ENCODE results near the gene HMG20B.
A peak's percentile ranks its signal among the peaks of the same experiment; 100 is the strongest.

HMG20B gene

DNA sequence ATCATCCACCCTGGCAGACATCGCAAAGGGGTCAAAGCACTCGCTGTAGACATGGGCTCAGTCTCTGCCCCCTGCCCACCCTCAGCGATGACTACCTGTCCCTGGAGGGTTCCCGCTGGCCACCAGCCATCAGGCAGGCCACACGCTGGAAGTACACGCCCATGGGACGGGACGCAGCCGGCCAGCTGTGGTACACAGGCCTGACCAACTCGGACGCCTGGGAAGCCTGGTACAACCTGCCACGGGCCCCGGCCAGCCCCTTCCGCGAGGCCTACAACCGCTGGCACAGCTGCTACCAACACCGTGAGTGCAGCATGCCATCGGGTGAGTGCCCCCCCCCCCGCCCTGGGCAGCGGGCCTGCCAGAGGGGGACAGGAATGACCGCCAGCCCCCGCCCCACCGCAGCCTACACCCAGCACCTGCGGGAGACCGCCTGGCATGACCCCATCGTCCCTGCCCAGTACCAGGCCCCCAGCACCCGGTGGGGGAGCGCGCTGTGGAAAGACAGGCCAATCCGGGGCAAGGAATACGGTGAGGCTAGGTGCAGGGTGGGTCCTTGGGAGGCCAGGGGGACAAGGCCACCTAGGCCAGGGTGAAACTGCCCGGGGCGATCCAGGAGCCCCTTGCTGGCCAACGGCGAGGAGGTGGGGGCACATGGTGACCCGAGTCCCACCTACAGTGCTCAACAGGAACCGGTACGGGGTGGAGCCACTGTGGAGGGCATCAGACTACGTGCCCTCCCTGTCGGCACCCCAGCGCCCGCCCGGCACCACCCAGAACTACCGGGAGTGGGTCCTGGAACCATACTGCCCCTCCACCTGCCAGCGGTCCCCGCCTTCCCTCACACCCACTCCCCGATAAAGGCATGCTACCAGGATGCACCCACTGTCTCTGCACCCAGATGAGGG, 29.3 kb upstream of the HMG20B start:
- TF ChIP-seq TCF12 (IDR thresholded peaks at IDR 0.05; ENCODE audit: low read depth) (no peak), EP300 (IDR thresholded peaks at IDR 0.05; ENCODE audit: borderline replicate concordance) (no peak), TEAD4 (IDR thresholded peaks at IDR 0.05) (no peak), ZBTB7A (IDR thresholded peaks at IDR 0.05; ENCODE audit: low read depth) (no peak), TAF1 (IDR thresholded peaks at IDR 0.05; ENCODE audit: low read depth) (no peak)
- TF ChIP-seq, protein P1, sequence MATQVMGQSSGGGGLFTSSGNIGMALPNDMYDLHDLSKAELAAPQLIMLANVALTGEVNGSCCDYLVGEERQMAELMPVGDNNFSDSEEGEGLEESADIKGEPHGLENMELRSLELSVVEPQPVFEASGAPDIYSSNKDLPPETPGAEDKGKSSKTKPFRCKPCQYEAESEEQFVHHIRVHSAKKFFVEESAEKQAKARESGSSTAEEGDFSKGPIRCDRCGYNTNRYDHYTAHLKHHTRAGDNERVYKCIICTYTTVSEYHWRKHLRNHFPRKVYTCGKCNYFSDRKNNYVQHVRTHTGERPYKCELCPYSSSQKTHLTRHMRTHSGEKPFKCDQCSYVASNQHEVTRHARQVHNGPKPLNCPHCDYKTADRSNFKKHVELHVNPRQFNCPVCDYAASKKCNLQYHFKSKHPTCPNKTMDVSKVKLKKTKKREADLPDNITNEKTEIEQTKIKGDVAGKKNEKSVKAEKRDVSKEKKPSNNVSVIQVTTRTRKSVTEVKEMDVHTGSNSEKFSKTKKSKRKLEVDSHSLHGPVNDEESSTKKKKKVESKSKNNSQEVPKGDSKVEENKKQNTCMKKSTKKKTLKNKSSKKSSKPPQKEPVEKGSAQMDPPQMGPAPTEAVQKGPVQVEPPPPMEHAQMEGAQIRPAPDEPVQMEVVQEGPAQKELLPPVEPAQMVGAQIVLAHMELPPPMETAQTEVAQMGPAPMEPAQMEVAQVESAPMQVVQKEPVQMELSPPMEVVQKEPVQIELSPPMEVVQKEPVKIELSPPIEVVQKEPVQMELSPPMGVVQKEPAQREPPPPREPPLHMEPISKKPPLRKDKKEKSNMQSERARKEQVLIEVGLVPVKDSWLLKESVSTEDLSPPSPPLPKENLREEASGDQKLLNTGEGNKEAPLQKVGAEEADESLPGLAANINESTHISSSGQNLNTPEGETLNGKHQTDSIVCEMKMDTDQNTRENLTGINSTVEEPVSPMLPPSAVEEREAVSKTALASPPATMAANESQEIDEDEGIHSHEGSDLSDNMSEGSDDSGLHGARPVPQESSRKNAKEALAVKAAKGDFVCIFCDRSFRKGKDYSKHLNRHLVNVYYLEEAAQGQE (IDR thresholded peaks at IDR 0.05; ENCODE audit: low read depth) = no peak

DNA sequence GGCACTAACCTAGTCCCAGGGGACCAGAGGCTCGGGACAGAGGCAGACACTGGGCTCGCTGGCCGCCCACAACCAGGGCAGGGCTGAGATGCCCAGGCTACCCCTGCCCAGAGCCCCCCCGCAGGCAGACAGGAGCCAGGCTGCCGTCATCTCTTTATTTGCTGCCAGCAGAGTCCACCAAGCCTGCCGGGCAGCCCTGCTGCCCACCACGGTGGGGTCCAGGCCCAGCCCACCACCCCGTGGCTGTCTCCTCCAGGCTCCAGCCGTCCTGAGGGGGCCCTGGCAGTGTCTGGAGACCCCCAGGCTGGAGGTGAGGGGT, 28.7 kb upstream of the HMG20B start:
- TF ChIP-seq TEAD4 (IDR thresholded peaks at IDR 0.05) = no peak
- no peak for TF ChIP-seq CREB1 (IDR thresholded peaks at IDR 0.05; ENCODE audit: low read depth)
- TF ChIP-seq EP300 (IDR thresholded peaks at IDR 0.05; ENCODE audit: borderline replicate concordance) = no peak
- TF ChIP-seq ZBTB7A (IDR thresholded peaks at IDR 0.05; ENCODE audit: low read depth) = no peak
- TF ChIP-seq TAF1 (IDR thresholded peaks at IDR 0.05; ENCODE audit: low read depth) = no peak
- TF ChIP-seq YY1 (IDR thresholded peaks at IDR 0.05; ENCODE audit: low read depth) = no peak
- TF ChIP-seq CEBPB (IDR thresholded peaks at IDR 0.05) = no peak
- TF ChIP-seq NFIC (IDR thresholded peaks at IDR 0.05) = no peak
- no peak for TF ChIP-seq RAD21 (IDR thresholded peaks at IDR 0.05; ENCODE audit: low read depth)
- TF ChIP-seq, protein P1 (IDR thresholded peaks at IDR 0.05; ENCODE audit: low read depth) = no peak
- TF ChIP-seq TCF12 (IDR thresholded peaks at IDR 0.05; ENCODE audit: low read depth) = no peak
- no peak for TF ChIP-seq EGR1 (IDR thresholded peaks at IDR 0.05)
- TF ChIP-seq, protein P2, sequence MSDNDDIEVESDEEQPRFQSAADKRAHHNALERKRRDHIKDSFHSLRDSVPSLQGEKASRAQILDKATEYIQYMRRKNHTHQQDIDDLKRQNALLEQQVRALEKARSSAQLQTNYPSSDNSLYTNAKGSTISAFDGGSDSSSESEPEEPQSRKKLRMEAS (IDR thresholded peaks at IDR 0.05) = no peak
- TF ChIP-seq, protein P3, sequence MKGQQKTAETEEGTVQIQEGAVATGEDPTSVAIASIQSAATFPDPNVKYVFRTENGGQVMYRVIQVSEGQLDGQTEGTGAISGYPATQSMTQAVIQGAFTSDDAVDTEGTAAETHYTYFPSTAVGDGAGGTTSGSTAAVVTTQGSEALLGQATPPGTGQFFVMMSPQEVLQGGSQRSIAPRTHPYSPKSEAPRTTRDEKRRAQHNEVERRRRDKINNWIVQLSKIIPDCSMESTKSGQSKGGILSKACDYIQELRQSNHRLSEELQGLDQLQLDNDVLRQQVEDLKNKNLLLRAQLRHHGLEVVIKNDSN (IDR thresholded peaks at IDR 0.05) = no peak
- TF ChIP-seq FOXM1 (IDR thresholded peaks at IDR 0.05; ENCODE audit: borderline replicate concordance, low read depth) = no peak

DNA sequence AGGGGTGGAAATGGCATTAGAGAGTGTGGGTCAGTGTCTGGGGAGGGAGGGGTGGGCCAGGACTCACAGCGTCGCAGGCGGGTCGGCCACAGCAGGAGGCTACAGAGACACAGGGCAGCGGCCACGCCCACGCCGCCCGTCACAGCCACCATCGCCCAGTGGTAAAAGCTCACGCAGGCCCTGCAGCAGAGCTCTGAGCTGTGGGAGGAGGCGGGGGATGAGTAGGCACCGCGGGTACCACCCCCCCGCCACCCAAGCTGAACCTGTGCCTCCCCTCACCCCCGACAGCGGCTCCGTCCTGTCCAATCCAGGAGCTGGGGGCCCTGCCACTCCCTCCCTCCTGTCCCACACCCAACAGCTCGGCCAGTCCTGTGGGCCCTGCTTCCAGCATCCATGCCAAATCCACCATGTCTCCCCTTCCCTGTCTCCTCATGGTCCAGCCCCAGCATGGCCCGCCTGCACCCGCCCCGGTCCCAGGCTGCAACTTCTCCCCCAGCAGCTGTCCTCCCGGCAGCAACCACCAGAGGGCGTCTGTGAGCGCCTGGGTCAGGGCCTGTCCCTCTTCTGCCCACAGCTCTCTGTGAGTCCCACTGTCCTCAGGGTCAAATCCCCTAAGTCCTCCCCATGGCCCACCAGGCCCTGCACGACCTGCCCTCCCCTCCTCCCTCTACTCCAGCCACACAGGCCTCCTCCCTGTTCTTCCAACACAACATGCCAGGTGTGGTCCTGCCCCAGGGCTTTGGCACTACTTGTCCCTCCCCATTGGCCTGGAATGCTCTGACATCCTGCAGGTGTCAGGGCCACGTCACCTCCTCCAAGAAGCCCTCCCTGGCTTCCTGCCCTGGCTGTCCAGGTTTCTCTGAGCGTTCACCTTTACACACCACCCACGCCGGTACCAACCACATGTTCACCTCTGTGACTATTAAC, 27.7 kb upstream of the HMG20B start:
- TF ChIP-seq RAD21 (IDR thresholded peaks at IDR 0.05; ENCODE audit: low read depth) = peak; percentile 61
- TF ChIP-seq, protein P2 (IDR thresholded peaks at IDR 0.05) = 0 out of 2 replicates have a peak, but pooled peaks have one; percentile 12
- no peak for TF ChIP-seq NFIC (IDR thresholded peaks at IDR 0.05)

DNA sequence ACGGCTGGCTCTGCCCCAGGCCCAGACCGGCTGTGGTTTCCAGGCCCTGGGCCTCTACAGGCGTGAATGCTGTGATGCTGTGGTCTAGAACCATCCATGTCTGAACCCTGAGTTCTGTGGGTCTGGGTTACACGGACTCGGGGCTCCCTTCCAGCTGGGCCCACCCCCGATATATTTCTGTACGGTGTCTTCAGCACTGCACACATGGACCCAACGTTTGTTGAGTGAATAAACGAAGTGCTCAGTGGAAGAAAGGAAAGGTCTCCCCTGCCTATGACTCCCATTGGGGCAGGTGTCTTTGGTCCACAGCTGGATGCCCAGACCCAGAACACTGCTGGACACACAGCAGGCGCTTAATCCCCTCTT, 27.1 kb upstream of the HMG20B start:
- TF ChIP-seq CREB1 (IDR thresholded peaks at IDR 0.05; ENCODE audit: low read depth) (no peak), TEAD4 (IDR thresholded peaks at IDR 0.05) (no peak), EP300 (IDR thresholded peaks at IDR 0.05; ENCODE audit: borderline replicate concordance) (no peak), ZBTB7A (IDR thresholded peaks at IDR 0.05; ENCODE audit: low read depth) (no peak), TAF1 (IDR thresholded peaks at IDR 0.05; ENCODE audit: low read depth) (no peak), EGR1 (IDR thresholded peaks at IDR 0.05) (no peak)

DNA sequence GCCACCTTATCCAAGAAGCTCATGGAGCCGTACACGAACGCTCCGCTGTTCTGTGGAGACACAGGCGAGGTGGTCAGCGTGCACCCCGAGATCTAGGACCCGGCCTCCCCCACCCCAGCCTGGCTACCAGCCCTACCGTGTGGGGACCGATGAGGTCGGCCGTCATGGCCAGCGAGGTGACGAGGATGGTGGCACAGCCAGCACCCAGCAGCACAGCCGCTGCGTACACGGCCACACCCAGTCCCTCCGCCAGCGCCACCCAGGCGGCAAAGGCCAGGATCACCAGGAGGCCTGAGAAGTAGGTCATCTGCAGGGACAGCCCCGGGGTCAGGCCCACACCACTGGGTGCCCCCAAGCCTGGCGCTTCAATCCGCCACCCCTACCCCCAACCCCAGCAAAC, 26.6 kb upstream of the HMG20B start:
- TF ChIP-seq TAF1 (IDR thresholded peaks at IDR 0.05; ENCODE audit: low read depth) (no peak), YY1 (IDR thresholded peaks at IDR 0.05; ENCODE audit: low read depth) (no peak), TEAD4 (IDR thresholded peaks at IDR 0.05) (no peak), CEBPB (IDR thresholded peaks at IDR 0.05) (no peak), TCF12 (IDR thresholded peaks at IDR 0.05; ENCODE audit: low read depth) (no peak)
- TF ChIP-seq, protein P3 (IDR thresholded peaks at IDR 0.05) = no peak
- TF ChIP-seq, protein P1 (IDR thresholded peaks at IDR 0.05; ENCODE audit: low read depth) = no peak
- TF ChIP-seq, protein P2 (IDR thresholded peaks at IDR 0.05) = no peak
